HG03135 (cell line): Measurements from ENCODE around the gene RNPC3.
A peak's percentile ranks its signal among the peaks of the same experiment; 100 is the strongest.
"Not testable (repeated sequence)": the region's sequence is repeated elsewhere in the genome, so short reads cannot be mapped to it uniquely, and the experiment has no call there.

ENCODE experiments used
- ATAC-seq: cut with Tn5 transposase; IDR thresholded peaks from one replicate; pipeline ENCODE4 v1.9.1; 2021; ENCODE audit warnings: mild to moderate bottlenecking, moderate library complexity; ENCODE audit not compliant: unreplicated experiment

RNPC3 gene

GRCh38 chr1:103560427-103560826 lies 34.9 kb downstream of the RNPC3 start:
- no peak for ATAC-seq

- ATAC-seq = not testable (repeated sequence)
Observed at GRCh38 chr1:103561124-103561523, 35.6 kb downstream of the RNPC3 start.

GRCh38 chr1:103561643-103562395 lies 36.3 kb downstream of the RNPC3 start:
- ATAC-seq = peak; percentile 89

GRCh38 chr1:103563056-103563455 lies 37.6 kb downstream of the RNPC3 start:
- no peak for ATAC-seq

GRCh38 chr1:103569493-103569892 lies 44.0 kb downstream of the RNPC3 start:
- ATAC-seq = no peak

DNA sequence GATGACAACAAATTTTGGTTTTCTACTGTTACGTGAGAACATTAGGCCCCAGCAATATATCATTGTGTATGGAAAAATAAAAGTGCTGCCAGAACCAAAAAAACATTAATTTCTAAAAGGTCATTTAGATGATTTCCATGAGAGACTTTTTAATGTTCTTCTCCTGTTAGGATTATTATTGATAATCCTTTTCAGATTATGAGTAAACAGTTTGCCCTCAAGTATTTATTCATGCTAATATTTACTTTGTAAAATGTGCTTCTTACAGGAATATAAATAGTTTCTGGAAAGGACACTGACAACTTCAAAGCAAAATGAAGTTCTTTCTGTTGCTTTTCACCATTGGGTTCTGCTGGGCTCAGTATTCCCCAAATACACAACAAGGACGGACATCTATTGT lies 45.8 kb downstream of the RNPC3 start, which contains the start of gene AMY2B:
Gene AMY2B (plus strand): TSS at position 301 of the 400 bp plus-strand sequence. CDS start 14 bp downstream, at position 315.
- ATAC-seq = not testable (repeated sequence)

- ATAC-seq = no peak
Observed at GRCh38 chr1:103576065-103576464, 50.6 kb downstream of the RNPC3 start.

GRCh38 chr1:103576784-103577183 lies 51.3 kb downstream of the RNPC3 start:
- not testable (repeated sequence) for ATAC-seq

DNA sequence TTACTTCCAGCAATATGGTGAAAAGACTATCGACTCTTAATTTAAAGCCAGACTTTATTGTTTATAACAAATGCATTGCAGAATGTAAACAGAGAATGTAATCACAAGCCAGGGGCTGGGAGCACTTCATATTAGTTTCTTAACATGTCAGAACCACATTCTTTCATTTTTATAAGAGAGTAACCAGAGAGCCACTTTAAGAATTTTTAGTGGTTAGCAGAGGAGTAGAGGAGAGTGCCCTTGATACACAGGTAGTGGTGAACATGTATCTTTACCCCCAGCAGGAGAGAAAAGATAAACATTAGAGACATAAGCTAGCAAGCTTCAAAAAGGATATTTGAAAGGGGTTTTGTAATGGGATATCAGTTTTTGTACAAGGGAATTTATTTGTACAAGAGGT lies 57.0 kb downstream of the RNPC3 start:
- no peak for ATAC-seq

GRCh38 chr1:103583887-103584286 lies 58.4 kb downstream of the RNPC3 start:
- ATAC-seq = no peak

GRCh38 chr1:103584537-103584936 lies 59.0 kb downstream of the RNPC3 start:
- ATAC-seq = no peak

DNA sequence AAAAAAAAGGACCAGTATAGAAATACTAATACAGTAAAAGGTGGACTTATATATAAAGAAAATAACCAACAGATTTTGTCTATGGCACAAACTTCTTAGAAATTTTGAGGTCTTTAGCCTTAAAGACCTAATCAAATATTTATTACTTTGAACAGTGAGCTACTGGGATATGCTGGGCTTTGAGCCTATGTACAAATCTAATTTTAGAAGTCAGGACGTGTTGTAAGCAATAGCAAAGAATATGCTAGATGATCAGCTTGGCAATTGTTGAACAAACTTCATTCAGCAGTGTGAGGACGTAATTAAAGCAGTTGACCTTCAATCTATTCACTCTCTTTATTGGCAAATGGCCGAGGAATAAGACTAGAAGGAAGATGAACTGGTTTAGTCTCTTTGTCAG lies 77.2 kb downstream of the RNPC3 start:
- not testable (repeated sequence) for ATAC-seq
